ENCODE data around the gene FEN1.

Gene FEN1

DNA sequence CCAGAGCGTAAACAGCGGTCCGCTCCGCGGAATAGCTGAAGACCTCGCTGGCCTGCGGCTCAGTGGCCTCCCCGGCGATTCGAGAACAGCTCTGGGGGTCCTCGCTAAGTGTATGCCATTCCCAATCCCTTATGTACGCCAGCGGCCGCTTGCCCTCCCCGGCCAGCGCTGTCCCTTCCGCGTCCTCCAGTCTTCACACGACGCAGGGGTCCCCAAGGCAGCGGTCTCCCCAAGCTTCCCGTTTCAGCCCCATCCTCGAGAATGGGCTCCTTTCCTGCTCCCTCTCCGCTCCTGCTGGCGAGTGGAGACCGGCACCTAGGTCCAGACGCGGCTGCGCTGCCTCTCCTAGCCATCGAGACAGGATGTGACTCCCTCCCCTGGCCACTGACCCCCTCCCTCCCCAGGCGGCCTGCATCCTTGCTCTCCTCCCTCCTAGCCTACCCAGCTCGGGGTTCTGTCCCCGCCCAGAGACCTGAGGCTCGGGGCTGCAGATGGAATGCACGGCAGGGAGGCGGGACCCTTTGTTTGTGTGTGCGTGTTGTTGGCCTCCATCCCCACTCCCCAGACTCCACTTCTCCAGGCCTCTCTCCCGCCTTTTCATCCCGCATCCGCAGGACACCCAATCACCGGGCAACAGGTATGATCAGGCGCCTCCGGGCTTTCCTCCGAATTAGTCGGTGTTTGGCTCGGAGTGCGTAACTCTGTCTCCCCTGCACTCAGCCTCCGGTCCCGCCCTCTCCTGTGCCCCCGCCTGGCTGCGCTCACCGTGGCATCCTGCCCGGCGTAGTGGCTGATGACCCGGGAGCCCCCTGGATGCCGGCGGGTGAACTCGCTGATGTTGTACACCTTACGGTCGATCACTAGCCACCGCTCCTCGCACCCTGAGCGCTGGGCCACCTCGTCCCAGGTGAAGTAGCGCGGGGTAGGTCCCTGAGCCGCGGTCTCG lies 23.4 kb downstream of the FEN1 start:
- DNase-seq (ENCODE audit: low read depth in 3 of 3, low spot score in 1 of 3): no peak

DNA sequence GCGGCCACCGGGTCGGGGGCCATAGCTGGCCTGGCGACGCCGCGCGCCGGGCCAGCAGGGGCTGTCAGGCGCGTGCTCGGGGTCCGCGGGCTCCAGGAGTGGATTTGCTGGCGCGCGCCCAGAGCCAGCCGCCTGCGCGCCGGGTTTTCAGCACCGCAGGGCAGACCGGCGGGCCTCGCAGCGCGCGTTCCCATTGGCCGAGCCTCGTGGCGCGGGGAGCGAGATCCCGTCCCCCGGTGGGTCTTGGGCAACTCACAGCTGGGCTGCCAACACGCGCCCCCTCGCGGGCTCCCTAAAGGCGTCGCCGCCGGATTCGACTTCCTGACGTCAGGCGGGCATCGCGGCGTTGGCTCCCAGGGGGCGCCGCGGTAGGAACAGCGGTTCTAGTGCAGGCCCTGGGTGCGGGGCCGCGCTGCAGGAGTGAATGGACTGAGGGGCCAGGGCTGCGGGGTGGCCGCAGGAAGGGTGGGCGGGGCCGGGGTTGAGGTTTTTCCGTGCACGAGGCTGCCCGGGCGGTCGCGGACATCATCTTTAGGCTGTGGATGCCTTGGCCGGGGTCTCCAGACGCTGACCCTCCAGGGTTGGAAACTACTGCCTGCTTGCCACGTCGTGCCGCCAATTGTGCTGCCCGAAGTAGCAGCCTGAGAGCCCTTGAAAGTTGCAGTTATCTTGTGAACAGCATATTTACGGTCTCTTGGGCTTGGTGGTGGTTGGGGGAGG lies 24.2 kb downstream of the FEN1 start, which contains the start of gene FADS1:
FADS1 (minus strand) TSS at position 268 of the 720 bp plus-strand sequence; CDS start at position 194, 74 bp downstream.
- DNase-seq (ENCODE audit: low read depth in 3 of 3, low spot score in 1 of 3): peak in 2 of 3 donors; percentile 37 to 55

DNA sequence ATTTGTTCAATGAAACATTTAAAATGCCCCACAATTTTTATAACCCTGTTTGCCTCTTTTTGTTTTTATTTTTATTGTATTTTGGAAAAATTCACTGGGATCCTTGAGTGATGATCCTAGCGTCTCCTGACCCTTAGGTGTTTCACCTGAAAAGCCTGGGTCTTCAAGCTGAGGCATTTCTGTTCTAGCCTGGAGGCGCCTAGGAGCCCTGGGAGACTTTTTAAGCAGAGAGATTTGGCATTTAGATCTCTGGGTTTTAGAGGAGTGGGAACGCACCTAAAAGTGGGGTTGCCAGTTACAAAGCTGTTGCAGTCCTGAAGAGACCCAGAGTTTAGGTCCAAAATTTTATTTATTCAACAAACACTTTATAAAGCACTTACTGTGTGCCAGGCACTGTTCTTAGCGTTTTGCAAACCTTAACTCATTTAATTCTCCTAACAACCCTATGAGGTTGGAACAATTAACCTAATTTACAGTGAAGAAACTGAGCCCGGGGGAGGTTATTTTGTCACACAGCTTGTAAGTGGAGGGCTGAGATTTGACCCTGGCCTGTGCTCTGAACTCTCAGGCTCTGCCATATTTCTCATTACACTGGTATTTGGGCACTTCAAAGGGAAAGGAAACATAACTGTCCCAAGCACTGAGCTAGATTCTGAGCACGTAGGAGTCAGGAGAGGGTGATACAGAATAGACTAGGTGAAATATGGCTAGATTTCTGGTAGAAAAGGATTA lies 24.9 kb downstream of the FEN1 start:
- no peak for DNase-seq (ENCODE audit: low read depth in 3 of 3, low spot score in 1 of 3)

DNA sequence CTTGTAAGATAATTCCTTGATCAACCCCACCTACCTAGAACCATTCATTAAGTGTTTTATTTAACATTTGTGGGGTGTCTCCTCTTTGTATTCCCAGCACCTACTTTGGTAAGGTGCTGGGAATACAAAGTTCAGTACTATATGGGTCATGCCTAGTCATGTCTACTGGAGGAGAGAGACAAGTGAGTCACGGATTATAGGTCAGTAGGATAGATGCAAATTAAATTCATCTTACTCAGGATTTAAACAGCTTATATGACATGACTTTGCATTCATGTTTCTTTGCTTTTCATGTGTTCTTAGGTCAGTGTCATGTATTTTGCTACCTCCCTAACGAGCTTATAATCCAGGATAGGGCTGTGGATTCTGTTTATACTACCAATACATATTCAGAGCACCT lies 27.5 kb downstream of the FEN1 start:
- no peak for DNase-seq (ENCODE audit: low read depth in 3 of 3, low spot score in 1 of 3)

DNA sequence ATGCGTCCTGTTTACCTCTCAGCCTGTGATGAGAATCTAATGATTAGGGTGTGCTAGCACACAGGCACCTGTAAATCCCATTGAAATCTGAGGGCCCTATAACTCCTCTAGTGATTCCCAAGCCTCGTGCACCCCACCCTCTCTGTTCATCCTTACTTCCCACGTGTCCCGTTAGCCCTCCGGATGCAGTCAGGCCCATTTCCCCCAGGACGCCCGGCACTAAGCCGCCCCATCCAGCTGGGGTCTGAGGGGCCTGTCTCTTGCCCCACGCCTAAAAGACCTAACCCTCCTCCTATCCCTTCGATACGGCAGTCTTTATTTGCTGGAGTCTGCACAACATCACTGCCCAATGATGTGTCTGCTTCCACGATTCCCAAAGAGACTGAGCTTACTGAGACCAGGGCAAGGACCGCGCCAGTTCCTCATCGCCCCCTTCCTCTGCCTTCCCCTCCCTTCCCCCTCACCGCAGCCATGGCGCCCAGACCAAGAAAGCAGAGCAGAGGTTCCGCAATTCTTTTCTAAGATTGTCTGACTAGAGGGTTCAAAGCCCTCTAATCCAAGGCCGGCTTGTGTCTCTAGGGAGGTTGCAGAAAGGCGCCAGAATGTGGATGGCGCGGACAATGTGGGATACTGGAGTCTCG lies 34.3 kb downstream of the FEN1 start:
- no peak for DNase-seq (ENCODE audit: low read depth in 3 of 3, low spot score in 1 of 3)

DNA sequence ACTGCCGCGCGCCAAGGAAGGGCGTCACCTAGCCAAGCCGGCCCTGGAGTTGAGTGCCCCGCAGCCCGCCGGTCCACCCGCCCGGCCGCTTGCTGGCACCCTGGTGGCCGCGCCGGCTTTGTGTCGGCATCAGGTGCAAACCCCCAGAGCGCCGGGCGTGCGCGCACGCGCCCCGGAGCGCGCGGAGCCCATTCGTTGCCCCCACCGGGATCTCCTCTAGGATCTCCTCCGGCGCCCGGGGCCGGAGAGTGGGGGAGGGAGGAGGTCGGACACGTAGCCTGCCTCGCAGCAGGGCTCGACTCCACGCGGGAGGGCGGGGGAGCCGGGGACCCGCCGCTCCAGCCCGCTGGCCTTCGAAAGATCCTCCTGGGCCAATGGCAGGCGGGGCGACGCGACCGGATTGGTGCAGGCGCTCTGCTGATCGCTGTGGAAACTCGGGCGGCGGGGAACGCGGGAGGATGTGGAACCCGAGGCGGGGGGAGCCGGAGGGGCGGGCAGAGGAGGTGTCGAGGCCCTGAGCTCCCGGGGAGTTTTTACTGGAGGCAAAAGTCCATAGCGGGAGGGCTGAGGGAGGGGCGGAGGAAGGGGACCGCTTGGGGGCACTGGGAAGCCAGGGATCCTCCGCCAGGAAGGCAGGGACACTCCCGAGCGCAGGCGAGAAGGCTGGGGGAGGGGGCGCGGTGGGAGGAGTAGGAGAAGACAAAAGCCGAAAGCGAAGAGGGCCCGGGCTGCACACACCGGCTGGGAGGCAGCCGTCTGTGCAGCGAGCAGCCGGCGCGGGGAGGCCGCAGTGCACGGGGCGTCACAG lies 35.1 kb downstream of the FEN1 start, which contains the start of gene FADS2:
FADS2 (plus strand) TSS at position 730 of the 808 bp plus-strand sequence. CDS start 91 bp downstream, outside the sequence.
- peak in 2 of 3 donors; percentile 26 to 43 for DNase-seq (ENCODE audit: low read depth in 3 of 3, low spot score in 1 of 3)

DNA sequence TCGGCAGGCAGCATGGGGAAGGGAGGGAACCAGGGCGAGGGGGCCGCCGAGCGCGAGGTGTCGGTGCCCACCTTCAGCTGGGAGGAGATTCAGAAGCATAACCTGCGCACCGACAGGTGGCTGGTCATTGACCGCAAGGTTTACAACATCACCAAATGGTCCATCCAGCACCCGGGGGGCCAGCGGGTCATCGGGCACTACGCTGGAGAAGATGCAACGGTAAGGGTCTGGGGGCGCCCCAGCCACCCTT lies 35.6 kb downstream of the FEN1 start:
- no peak for DNase-seq (ENCODE audit: low read depth in 3 of 3, low spot score in 1 of 3)

DNA sequence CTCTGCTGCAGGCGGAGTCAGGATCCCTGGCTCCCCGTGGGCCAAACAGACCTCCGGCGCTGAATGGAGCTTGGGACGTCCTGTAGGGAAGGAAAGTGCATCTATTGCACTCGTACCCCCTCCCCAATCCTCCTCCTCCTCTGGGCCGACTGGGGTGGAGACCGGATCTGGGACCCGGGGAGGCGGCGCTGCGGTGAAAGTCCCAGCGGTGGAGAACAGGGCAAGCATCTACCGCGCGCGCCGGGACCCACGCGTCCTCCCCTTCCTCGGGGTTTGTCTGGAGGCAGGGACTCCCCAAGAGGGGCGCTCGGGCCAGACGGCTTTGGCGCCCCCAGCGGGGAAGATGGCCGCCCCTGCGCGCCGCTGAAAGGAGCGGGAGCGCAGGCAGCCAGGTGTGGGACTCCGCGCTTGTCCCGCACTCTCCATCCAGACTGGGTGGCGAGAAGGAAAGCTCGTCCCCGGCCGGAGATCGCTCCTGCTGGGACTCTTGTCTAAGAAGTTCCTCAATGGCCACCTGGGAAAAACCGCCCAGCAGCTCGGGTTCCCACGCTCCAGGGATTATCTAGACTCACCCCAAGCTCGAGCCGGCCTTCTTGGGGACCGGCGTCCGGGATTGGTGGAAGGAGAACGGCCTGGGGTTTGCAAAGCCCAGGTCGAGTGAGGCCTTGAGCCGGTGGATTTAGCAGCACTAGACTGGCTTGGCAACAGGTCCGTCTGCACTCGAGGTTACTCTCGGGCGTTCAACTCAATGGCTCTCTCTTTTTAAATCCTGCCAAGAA lies 36.1 kb downstream of the FEN1 start:
- no peak for DNase-seq (ENCODE audit: low read depth in 3 of 3, low spot score in 1 of 3)

DNA sequence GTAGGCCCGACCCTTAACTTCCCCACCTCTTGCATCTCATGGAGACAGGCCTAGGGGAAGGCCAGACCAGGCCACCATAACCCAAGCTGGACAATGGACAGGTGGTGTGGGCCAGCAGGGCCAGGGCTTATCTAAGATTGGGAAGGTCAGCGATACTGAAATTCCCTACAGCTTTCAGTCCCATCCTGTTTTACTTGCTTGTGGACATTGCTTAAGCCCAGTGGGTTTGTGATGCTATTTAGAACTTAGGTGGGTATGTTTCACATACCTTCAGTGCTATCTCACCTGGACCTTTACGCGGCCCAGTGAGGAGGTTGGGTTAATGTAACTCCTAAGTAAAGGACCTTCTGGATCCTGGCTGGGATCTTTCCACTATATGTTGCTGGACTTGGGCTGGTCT lies 37.1 kb downstream of the FEN1 start:
- no peak for DNase-seq (ENCODE audit: low read depth in 3 of 3, low spot score in 1 of 3)

DNA sequence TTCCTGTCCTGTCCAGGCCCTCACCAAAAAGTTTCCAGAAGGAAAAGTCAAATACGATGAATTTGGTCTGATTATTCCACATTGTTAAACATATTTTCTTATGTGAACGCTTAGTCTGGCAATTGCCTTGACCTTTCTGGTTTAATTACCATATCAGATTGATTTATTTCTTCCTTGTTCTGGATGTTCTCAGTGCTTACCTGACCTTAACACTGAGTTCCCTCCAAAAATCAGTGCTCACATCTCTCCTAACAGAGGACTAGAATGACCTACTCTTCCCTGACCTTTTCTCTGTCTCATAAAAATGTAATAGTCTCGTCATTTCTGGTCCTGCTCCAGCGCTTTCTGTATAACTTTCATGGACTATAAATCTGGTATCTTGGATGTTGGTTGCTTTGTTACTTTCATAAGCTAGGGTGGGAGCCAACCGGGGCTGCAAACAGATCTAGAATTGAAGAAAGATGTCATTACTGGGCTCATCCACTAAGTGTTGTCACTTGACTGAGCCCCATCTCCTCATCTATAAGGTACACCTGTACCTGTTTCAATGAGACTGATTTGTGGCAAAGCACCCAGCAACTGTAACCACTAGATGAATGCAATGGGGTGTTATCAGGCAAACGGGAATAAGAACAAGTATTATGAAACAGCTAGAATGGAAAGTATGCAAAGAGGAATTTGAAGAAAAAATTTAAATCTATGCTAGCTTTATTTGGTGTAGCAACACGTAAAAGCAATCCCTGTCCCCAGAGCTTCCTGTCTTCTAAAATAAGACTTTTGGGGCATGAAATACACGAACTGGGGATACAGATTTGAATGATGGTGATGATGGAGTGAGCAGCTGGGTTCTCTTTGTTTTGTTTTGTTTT lies 37.8 kb downstream of the FEN1 start:
- no peak for DNase-seq (ENCODE audit: low read depth in 3 of 3, low spot score in 1 of 3)

DNA sequence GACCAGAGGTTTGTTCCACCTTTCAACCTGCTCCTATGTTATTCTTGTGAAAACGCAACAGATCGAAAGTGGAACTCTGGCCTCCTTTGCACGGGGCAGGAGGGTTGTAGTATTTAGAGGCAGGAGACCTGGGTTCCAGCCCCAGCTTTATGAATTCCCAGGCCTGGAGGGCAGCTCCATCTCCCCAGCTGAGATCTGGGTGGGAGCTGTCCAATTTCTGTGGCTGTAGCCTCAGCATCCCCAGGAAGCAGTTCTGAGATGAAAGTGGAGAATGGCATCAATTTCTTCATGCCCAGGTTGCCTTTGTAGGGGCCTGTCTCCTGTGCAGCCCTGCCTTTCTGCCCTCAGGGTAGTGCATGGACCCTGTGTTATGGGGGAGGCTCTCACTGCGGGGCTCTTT lies 39.5 kb downstream of the FEN1 start:
- DNase-seq (ENCODE audit: low read depth in 3 of 3, low spot score in 1 of 3): no peak

DNA sequence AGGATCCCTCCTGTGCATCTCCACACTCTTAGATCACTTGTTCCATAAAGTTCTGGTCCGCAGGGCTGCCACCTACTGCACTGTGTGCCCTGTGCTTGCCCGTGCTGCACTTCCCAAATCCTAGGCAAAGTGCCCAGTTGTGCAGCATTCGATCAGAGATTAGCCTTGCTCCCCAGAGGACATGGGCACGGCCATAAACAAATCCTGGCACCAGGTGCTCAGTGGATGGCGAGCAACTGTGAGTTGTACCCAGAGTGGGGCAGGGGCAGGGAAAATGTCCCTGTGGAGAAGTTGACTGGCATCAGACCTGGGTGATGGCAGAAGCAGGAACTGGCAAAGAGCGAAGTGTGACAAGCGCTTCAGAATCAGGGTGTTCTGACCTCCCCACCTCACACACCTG lies 40.0 kb downstream of the FEN1 start:
- no peak for DNase-seq (ENCODE audit: low read depth in 3 of 3, low spot score in 1 of 3)

DNA sequence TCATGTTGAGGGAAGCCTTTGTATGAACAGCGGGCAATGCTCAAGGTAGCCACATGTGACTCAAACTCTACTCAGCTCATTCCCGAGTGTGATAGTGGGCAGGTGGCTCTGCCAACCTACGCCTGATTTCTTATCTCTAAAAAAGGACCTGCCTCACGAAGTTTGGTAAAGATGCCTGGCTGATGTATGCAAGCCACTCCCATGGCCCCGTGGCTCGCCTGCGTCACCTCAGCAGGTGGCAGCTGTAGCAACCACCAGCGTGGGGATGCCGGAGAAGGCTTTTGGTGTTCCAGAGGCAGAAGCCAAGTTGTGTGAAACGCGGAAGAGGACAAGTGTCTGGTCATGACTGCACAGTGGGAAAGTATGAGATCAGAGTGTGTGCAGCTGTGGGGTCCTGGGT lies 40.8 kb downstream of the FEN1 start:
- DNase-seq (ENCODE audit: low read depth in 3 of 3, low spot score in 1 of 3): no peak

DNA sequence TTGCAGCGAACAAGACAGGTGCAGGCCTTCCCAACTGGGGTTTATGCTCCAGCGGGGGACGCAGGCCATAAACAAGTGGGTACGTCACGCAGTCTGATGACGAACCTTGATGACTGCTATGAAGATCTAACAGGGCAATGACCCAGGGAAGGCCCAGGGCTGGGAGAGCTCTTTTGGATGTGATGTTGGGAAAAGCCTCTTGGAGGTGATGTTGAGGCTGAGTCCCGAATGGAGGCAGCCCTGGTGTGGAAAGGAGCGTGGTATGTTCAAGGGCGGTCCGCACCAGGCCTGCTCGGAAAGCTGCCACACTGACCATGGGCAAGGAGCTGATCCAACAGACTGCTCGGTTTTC lies 41.2 kb downstream of the FEN1 start:
- DNase-seq (ENCODE audit: low read depth in 3 of 3, low spot score in 1 of 3): no peak

DNA sequence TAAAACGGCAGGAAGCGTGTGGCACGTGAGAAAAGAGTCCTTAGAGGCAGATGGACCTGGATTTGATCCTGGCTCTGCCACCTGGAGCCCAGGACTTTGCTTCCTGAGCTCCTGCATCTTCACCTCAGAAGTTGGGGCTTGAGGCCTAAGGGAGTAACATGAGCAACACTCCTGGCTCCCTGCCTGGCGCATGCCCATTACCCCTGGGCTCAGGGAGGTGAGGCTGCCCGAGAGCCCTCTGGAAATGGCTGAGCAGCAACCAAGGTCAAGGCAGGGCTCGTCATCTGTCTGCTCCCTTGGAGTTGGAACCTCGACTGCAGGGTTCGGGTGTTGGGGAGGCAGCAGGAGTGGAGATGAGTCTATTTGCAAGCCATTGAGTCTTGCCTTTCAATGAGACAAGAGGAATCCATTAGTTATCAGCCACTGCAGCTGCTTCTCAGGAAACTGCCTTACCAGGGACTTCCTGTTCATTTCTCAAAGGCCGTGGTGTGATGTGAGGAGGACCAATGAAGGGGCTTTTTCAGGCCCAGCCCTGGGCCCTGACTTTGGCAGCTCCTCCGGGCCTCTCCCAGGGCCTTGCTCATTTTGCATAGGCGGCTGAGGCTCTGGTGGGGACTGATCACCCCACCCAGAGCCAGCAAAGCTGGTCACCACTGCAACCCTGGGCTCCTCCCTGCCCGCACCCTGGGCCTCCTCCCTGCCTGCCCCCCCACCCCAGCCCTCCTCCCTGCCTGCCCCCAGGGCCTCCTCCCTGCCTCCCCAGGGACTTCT lies 41.8 kb downstream of the FEN1 start:
- no peak for DNase-seq (ENCODE audit: low read depth in 3 of 3, low spot score in 1 of 3)

DNA sequence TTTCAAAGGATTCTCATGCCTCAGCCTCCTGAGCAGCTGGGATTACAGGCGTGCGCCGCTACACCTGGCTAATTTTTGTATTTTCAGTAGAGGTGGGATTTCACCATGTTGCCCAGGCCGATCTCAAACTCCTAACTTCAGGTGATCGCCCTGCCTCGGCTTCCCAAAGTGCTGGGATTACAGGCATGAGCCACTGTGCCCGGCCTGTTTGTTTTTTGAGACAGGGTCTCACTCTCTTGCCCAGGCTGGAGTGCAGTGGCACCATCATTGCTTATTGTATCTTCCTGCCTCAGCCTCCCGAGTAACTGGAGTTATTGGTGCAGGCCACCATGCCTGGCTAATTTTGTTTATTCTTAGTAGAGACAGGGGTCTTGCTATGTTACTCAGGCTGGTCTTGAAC lies 43.5 kb downstream of the FEN1 start:
- no peak for DNase-seq (ENCODE audit: low read depth in 3 of 3, low spot score in 1 of 3)

DNA sequence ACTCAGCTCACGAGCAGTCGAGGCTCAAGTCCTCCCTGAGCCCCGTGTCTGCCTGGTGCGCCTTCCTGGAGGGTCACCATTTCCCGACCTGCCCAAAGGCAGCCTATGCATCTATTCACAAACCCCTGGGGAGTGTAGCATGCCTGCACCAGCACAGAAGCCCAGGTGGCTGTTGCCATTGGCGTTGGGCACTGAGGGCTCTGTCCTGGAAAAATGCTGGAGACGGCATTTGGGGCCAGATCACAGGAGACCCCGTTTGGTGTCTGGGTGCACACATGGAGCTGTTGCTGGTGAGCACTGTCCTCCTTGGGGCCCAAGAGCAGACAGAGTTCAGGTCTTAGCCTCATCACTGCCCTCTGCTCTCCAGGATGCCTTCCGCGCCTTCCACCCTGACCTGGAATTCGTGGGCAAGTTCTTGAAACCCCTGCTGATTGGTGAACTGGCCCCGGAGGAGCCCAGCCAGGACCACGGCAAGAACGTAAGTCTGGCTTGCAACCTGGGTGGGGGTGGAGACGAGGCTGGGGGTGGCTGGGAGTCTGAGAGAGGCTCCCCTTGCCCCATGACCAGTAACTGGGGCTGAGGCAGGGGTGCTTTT lies 44.8 kb downstream of the FEN1 start:
- DNase-seq (ENCODE audit: low read depth in 3 of 3, low spot score in 1 of 3): no peak

DNA sequence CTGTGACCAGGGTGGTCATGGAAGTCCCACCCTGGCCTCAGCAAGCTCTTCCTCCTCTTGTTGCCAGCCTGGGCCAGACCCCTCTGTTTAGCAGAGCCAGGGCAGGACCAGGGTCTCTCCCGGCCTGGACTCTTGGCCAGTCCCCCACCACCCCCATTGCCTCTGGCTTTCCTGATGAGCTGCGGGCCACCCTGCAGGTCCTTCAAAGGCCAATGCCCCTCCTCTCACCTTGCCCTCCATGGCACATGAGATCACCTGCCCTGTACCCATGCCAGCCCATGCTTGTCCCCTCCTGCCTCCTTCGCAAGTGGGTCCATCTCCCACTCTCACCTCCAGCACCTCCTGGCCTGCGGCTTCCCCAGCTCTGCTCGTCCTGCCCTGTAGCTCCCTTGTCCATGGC lies 45.8 kb downstream of the FEN1 start:
- no peak for DNase-seq (ENCODE audit: low read depth in 3 of 3, low spot score in 1 of 3)
